GM12864 (cell line): ENCODE data around the gene WTIP.

Source experiments
- DNase-seq: peaks from one replicate; pipeline ENCODE4 v3.0.0-alpha.2; 2011; ENCODE audit warnings: low read depth
- H3K4me3 ChIP-seq: 2 replicates; pipeline ENCODE4 v1.5.1; 2011; ENCODE audit warnings: mild to moderate bottlenecking, low read depth, low read length, control low read depth
- TF ChIP-seq, protein P1 (sequence below): IDR thresholded peaks from 2 replicates; pipeline ENCODE4 v1.5.1; 2011; ENCODE audit warnings: low read depth, mild to moderate bottlenecking, moderate library complexity, low read length, control low read depth, inconsistent platforms; ENCODE audit errors: missing control alignments

The WTIP gene

DNA sequence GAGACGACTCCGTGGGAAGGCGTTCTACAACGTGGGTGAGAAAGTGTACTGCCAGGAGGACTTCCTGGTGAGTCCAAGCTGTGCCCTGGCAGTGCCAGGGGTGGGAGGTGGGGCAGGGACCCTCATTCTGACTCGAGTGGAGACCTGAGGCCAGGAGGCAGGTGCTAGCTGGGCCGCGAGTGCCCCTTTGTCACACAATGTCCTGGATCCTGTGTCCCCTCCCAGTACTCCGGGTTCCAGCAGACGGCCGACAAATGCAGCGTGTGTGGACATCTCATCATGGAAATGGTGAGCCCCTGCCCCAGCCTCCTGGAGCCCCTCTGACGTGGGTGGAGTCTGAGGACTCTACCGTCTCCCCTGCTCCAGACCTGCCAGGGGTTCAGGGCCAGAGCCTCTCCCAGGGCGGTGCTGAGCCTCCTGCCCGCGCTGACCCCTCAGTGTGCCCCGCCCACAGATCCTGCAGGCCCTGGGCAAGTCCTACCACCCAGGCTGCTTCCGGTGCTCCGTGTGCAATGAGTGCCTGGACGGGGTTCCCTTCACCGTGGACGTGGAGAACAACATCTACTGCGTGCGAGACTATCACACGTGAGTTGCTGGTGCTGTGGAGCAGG, 11.6 kb downstream of the WTIP start:
- TF ChIP-seq, protein P1, sequence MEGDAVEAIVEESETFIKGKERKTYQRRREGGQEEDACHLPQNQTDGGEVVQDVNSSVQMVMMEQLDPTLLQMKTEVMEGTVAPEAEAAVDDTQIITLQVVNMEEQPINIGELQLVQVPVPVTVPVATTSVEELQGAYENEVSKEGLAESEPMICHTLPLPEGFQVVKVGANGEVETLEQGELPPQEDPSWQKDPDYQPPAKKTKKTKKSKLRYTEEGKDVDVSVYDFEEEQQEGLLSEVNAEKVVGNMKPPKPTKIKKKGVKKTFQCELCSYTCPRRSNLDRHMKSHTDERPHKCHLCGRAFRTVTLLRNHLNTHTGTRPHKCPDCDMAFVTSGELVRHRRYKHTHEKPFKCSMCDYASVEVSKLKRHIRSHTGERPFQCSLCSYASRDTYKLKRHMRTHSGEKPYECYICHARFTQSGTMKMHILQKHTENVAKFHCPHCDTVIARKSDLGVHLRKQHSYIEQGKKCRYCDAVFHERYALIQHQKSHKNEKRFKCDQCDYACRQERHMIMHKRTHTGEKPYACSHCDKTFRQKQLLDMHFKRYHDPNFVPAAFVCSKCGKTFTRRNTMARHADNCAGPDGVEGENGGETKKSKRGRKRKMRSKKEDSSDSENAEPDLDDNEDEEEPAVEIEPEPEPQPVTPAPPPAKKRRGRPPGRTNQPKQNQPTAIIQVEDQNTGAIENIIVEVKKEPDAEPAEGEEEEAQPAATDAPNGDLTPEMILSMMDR = no peak
- no peak for DNase-seq
- H3K4me3 ChIP-seq = no peak overlapping the region

DNA sequence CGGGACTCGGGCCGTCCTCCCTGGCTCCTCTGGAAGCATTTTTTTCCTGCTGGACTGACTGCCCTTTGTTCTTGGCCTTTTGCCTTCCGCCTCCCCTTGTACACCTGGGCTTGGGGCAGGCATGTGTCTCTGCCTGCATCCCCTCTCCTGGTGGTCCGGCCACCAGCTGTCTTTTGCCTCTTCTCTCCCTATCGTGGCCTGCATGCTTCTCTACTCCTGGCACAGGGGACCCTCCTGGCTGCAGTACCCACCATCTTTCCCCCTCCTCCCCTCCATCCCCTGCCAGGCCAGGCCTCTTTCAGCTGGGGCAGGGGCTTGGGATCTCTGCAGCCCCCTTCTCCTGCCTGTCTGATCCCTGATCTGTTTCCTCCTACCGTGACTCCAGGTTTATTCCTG, 12.1 kb downstream of the WTIP start:
- no peak for DNase-seq
- TF ChIP-seq, protein P1 = no peak
- H3K4me3 ChIP-seq = no peak overlapping the region

DNA sequence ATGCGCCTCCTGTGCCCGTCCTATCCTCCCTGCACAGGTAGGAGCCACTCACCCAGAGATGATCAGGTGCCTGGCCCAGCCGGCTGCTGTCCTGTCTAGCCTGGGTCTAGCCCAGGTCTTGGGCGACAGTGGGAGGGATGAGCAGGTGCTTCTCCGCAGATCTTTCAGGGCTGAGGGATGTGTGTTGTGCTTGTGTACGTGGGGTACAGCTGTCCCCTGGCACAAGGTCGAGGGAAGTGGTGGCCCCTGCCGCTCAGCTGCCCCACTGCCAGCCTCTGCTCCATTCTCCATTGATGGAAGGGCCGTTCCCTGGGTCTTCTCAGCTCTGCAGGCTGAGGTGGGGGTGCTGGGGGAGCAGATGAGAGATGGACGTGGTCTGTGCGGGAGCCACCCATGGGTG, 13.0 kb downstream of the WTIP start:
- no peak for DNase-seq
- H3K4me3 ChIP-seq = no peak overlapping the region
- TF ChIP-seq, protein P1 = no peak

DNA sequence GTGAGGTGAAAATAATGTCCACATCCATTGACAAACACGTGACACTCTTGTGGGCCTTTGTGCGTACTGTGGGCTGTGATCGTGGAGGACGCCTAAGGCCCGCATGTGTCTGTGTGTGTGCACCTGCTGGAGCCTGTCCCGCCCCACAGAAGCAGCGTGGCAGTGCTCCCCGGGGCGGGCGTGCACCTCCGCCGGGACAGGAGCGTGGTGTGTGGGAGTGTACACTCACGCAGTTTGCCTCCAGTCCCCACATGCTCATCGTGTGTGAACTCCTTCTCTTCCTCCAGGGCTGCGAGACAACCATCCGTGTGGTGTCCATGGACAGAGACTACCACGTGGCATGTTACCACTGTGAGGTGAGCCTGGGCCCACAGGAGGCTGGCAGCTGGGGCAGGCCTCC, 13.9 kb downstream of the WTIP start:
- DNase-seq = no peak
- H3K4me3 ChIP-seq = no peak overlapping the region
- TF ChIP-seq, protein P1 = no peak

DNA sequence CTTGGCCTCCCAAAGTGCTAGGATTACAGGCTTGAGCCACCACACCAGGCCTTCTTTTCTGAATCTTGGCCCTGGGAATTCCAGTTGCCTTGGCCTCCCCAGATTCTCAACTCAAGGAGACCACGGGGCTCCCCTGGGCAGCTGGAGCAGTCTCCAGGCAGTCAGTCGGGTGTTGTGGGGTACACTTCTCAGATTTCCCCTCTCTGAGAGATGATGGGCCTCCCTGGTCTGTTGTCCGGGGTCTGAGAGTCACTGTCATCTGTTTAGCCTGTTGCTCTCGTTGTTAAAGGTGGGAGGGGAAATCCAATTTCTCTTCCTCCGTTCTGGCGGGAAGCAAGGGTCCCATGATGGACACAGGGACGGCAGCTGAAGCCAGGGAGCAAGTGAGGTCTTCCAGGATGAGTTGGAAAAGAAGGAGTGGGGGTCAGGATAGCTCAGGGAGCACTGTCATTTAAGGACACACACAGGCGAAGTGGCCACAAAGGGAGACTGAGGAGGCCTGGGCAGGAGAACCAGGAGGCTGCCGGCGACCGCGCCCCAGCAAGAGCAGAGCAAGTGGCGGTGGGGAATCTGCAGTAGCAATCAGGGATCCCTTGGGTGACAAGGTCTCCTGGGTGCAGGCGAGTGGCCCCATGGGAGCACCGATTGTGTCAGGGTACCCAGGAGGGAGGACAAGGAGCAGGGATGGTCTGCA, 15.7 kb downstream of the WTIP start:
- no peak for DNase-seq
- no peak overlapping the region for H3K4me3 ChIP-seq
- TF ChIP-seq, protein P1 = no peak

DNA sequence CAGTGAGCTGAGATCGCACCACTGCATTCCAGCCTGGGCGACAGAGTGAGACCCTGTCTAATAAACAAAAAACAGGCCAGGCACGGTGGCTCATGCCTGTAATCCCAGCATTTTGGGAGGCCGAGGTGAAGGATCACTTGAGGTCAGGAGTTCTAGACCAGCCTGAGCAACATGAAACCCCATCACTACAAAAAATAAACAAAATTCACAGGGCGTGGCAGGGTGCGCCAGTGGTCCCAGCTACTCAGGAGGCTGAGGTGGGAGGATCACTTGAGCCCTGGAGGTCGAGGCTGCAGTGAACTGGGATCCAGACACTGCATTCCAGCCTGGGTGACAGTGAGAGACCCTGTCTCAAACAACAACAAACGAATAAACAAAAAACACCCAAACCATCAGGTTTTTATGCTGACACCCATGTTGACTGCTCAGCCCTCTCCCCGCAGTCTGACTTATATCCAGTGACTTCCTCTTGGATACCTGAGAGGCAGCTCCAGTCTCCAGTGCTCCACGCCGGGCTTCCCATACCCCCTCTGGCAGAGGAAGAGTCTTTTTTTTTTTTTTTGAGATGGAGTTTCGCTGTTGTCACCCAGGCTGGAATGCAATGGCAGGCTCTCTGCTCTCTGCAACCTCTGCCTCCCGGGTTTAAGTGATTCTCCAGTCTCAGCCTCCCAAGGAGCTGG, 17.7 kb downstream of the WTIP start:
- no peak for DNase-seq
- no peak overlapping the region for H3K4me3 ChIP-seq
- TF ChIP-seq, protein P1 = no peak
